Measurements from ENCODE around the gene PPP2CA.

Gene PPP2CA

GRCh38 chr5:134225780-134226440 is at the start of gene PPP2CA:
Gene PPP2CA, minus strand, starts transcription at chr5:134226073. Its CDS starts 212 bp downstream, at chr5:134225861.
- H3K4me3 ChIP-seq (ENCODE audit: low read depth, low read length), result peak within 1 kb of the TSS; percentile 100
- TF ChIP-seq CTCF (IDR thresholded peaks at IDR 0.05; ENCODE audit: insufficient read depth, low read depth, low read length, missing control alignments), result no peak
- DNase-seq (ENCODE audit: low read depth), result peak; percentile 99

- TF ChIP-seq CTCF (IDR thresholded peaks at IDR 0.05; ENCODE audit: insufficient read depth, low read depth, low read length, missing control alignments), result no peak
- no peak overlapping the region for H3K4me3 ChIP-seq (ENCODE audit: low read depth, low read length)
- DNase-seq (ENCODE audit: low read depth), result no peak
Measured at GRCh38 chr5:134273642-134274395, 47.9 kb upstream of the PPP2CA start.

- no peak for TF ChIP-seq CTCF (IDR thresholded peaks at IDR 0.05; ENCODE audit: insufficient read depth, low read depth, low read length, missing control alignments)
- no peak for DNase-seq (ENCODE audit: low read depth)
- H3K4me3 ChIP-seq (ENCODE audit: low read depth, low read length), result no peak overlapping the region
Measured at GRCh38 chr5:134271059-134271458, 45.2 kb upstream of the PPP2CA start.

GRCh38 chr5:134268919-134269318 is 43.0 kb upstream of the PPP2CA start:
- TF ChIP-seq CTCF (IDR thresholded peaks at IDR 0.05; ENCODE audit: insufficient read depth, low read depth, low read length, missing control alignments), result no peak
- no peak for DNase-seq (ENCODE audit: low read depth)

GRCh38 chr5:134268019-134268601 is 42.2 kb upstream of the PPP2CA start:
- TF ChIP-seq CTCF (IDR thresholded peaks at IDR 0.05; ENCODE audit: insufficient read depth, low read depth, low read length, missing control alignments), result no peak
- H3K4me3 ChIP-seq (ENCODE audit: low read depth, low read length), result no peak overlapping the region
- no peak for DNase-seq (ENCODE audit: low read depth)

More at GRCh38 chr5:134268919-134269318, 43.0 kb upstream of the PPP2CA start:
- no peak overlapping the region for H3K4me3 ChIP-seq (ENCODE audit: low read depth, low read length)

DNA sequence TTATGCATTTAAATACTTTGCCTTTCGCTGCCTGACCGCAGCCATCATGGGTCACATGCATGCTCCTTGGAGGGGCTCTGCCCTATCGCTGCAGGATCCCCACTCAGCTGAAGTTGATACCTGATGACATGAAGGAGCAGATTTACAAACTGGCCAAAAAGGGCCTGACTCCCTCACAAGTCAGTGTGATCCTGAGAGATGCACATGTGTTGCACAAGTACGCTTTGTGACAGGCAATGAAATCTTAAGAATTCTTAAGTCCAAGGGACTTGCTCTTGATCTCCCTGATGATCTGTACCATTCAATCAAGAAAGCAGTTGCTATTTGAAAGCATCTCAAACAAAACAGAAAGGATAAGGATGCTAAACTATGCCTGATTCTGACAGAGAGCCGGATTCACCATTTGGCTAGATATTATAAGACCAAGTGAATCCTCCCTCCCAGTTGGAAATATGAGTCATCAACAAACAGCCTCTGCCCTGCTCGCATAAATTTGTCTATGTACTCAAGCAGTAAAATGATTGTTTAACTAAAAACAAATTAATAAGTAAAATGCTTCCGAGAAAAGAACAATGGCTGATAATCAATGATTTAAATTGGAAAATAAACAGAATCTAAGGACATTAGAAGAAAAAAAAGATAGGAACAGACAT is 41.6 kb upstream of the PPP2CA start:
- TF ChIP-seq CTCF (IDR thresholded peaks at IDR 0.05; ENCODE audit: insufficient read depth, low read depth, low read length, missing control alignments), result no peak
- no peak overlapping the region for H3K4me3 ChIP-seq (ENCODE audit: low read depth, low read length)
- DNase-seq (ENCODE audit: low read depth), result no peak

Measured in GM12865 (cell line).